HFFc6 (cell line): Measurements from ENCODE around the gene SLC39A10. TPM values are rescaled to one million over a fixed set of nuclear protein-coding genes. Genes with fewer than 3 reads are reported as not detected.

ENCODE experiments used
- DNase-seq: peaks from one replicate; pipeline ENCODE4 v3.0.0-alpha.2; 2018
- H3K27ac Mint-ChIP-seq: 2 replicates; pipeline ENCODE4 v1.8.0; 2020; ENCODE audit warnings: mild to moderate bottlenecking, mixed read lengths
- H3K27me3 Mint-ChIP-seq: 2 replicates; pipeline ENCODE4 v1.8.0; 2021; ENCODE audit warnings: mild to moderate bottlenecking, moderate library complexity, mixed read lengths; ENCODE audit not compliant: insufficient read depth
- H3K36me3 Mint-ChIP-seq: 2 replicates; pipeline ENCODE4 v1.8.0; 2021; ENCODE audit warnings: low read depth, mixed read lengths
- H3K4me1 Mint-ChIP-seq: 2 replicates; pipeline ENCODE4 v1.8.0; 2020; ENCODE audit warnings: low read depth, mixed read lengths
- H3K4me3 Mint-ChIP-seq: 2 replicates; pipeline ENCODE4 v1.8.0; 2020; ENCODE audit warnings: mild to moderate bottlenecking, moderate library complexity, mixed read lengths
- H3K9me3 Mint-ChIP-seq: 2 replicates; pipeline ENCODE4 v1.8.0; 2020; ENCODE audit warnings: mild to moderate bottlenecking, mixed read lengths
- CTCF ChIP-seq: fragments of 200-600 bp; sonication (generic); IDR thresholded peaks from 2 replicates; pipeline ENCODE4 v1.5.0; 2021; ENCODE audit warnings: antibody characterized with exemption, mild to moderate bottlenecking
- total RNA-seq, 6 experiments: library from RNA; stranded (reverse); fragmentation: NEBNext Ultra II Directional; extraction: Animal tissue kit (Norgen Biotek cat#: 25700); gene quantifications; 2 replicates in 1 of 6; 3 replicates in 5 of 6; pipeline ENCODE4 v1.2.3, GENCODE V29; 2021

Gene SLC39A10
- total RNA-seq, 6 experiments from 2014 or later: 24.8 to 30.4 (median 27.7) TPM

GRCh38 chr2:195667974-195668373 is 10.9 kb downstream of the SLC39A10 start:
- H3K4me1 Mint-ChIP-seq: peaks cover 22% of the 10 kb centered on the region
- no peaks in the 10 kb centered on the region for H3K36me3 Mint-ChIP-seq
- TF ChIP-seq CTCF: no peak
- H3K9me3 Mint-ChIP-seq: no peaks in the 10 kb centered on the region
- no peak overlapping the region for H3K4me3 Mint-ChIP-seq
- H3K27ac Mint-ChIP-seq: no peak overlapping the region
- no peaks in the 10 kb centered on the region for H3K27me3 Mint-ChIP-seq
- no peak for DNase-seq

GRCh38 chr2:195670191-195670590 is 13.2 kb downstream of the SLC39A10 start:
- DNase-seq: no peak
- H3K36me3 Mint-ChIP-seq: peaks cover 8% of the 10 kb centered on the region; the same call in 1 of the 2 replicates
- H3K4me3 Mint-ChIP-seq: no peak overlapping the region
- H3K27me3 Mint-ChIP-seq: no peaks in the 10 kb centered on the region
- TF ChIP-seq CTCF: no peak
- H3K9me3 Mint-ChIP-seq: no peaks in the 10 kb centered on the region
- peaks cover 29% of the 10 kb centered on the region for H3K4me1 Mint-ChIP-seq
- H3K27ac Mint-ChIP-seq: no peak overlapping the region

GRCh38 chr2:195671563-195671962 is 14.5 kb downstream of the SLC39A10 start:
- no peaks in the 10 kb centered on the region for H3K27me3 Mint-ChIP-seq
- H3K27ac Mint-ChIP-seq: no peak overlapping the region
- DNase-seq: no peak
- no peak for TF ChIP-seq CTCF
- H3K4me3 Mint-ChIP-seq: no peak overlapping the region
- peaks cover 8% of the 10 kb centered on the region; the same call in 1 of the 2 replicates for H3K36me3 Mint-ChIP-seq
- peaks cover 27% of the 10 kb centered on the region for H3K4me1 Mint-ChIP-seq
- H3K9me3 Mint-ChIP-seq: no peaks in the 10 kb centered on the region

GRCh38 chr2:195672674-195673073 is 15.6 kb downstream of the SLC39A10 start:
- H3K9me3 Mint-ChIP-seq: no peaks in the 10 kb centered on the region
- peaks cover 12% of the 10 kb centered on the region; the same call in 1 of the 2 replicates for H3K36me3 Mint-ChIP-seq
- peaks cover 24% of the 10 kb centered on the region for H3K4me1 Mint-ChIP-seq
- TF ChIP-seq CTCF: peak; percentile 44
- no peaks in the 10 kb centered on the region for H3K27me3 Mint-ChIP-seq
- no peak overlapping the region for H3K4me3 Mint-ChIP-seq
- H3K27ac Mint-ChIP-seq: no peak overlapping the region
- DNase-seq: no peak

GRCh38 chr2:195674491-195675221 is 17.6 kb downstream of the SLC39A10 start:
- Mint-ChIP-seq H3K9me3 (no peaks in the 10 kb centered on the region), H3K27me3 (no peaks in the 10 kb centered on the region), H3K4me3 (no peak overlapping the region), H3K27ac (peak overlapping the region; percentile 7; the same call in 1 of the 2 replicates), H3K36me3 (peaks cover 12% of the 10 kb centered on the region; the same call in 1 of the 2 replicates), H3K4me1 (peaks cover 24% of the 10 kb centered on the region)
- DNase-seq: no peak
- TF ChIP-seq CTCF: no peak
